HUES48 (cell line): ENCODE data around the gene FBXO10.

Experiments used
- H3K27ac ChIP-seq: one replicate; pipeline ENCODE4 v1.7.0; 2013; ENCODE audit warnings: low read depth, low read length, inconsistent platforms
- H3K27me3 ChIP-seq: 2 replicates; pipeline ENCODE4 v1.6.1; 2013; ENCODE audit warnings: mild to moderate bottlenecking, low read length; ENCODE audit not compliant: control insufficient read depth, insufficient read depth
- H3K36me3 ChIP-seq: 2 replicates; pipeline ENCODE4 v1.6.1; 2013; ENCODE audit warnings: low read length; ENCODE audit not compliant: control insufficient read depth, insufficient read depth
- H3K4me1 ChIP-seq: 2 replicates; pipeline ENCODE4 v1.6.1; 2013; ENCODE audit warnings: mild to moderate bottlenecking, low read length; ENCODE audit not compliant: control insufficient read depth, insufficient read depth
- H3K4me3 ChIP-seq: 2 replicates; pipeline ENCODE4 v1.5.1; 2013; ENCODE audit warnings: mild to moderate bottlenecking, low read depth, low read length
- H3K9ac ChIP-seq: 2 replicates; pipeline ENCODE4 v1.6.1; 2013; ENCODE audit warnings: mild to moderate bottlenecking, low read depth, low read length, moderate library complexity
- H3K9me3 ChIP-seq: 2 replicates; pipeline ENCODE4 v1.6.1; 2013; ENCODE audit warnings: low read length; ENCODE audit not compliant: control insufficient read depth, insufficient read depth

FBXO10 gene

DNA sequence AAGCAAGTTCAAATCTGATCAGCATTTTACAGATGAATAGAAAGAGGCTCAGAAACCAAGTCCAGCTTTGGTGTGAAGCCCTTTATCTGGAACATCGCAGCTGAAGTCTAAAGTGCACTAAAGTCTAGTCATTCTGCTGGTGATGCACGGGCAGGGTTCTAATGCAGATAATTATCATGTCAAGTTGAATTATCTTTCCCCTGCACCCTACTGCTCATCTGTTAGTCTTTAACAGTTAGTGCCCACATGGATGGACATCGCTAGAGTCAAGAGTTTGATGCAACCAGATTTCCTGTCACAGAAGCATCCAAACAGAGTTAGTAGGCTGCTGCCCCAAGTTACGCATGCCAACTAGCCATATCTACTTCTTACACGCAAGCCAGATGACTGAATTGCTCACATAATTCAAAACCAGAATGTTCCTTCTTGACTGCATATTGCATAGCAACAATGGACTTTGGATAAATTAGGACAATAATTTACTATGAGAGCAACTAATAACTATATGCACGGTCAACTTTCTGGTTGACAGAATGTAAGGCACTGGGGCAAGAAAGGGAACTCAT is 17.8 kb upstream of the FBXO10 start:
- H3K9ac ChIP-seq: no peak overlapping the region
- H3K27ac ChIP-seq: no peak overlapping the region
- H3K4me1 ChIP-seq: peaks cover 7% of the 10 kb centered on the region; the same call in 1 of the 2 replicates
- H3K4me3 ChIP-seq: no peak overlapping the region
- H3K36me3 ChIP-seq: peaks cover 11% of the 10 kb centered on the region
- no peaks in the 10 kb centered on the region for H3K9me3 ChIP-seq
- peaks cover 30% of the 10 kb centered on the region for H3K27me3 ChIP-seq

DNA sequence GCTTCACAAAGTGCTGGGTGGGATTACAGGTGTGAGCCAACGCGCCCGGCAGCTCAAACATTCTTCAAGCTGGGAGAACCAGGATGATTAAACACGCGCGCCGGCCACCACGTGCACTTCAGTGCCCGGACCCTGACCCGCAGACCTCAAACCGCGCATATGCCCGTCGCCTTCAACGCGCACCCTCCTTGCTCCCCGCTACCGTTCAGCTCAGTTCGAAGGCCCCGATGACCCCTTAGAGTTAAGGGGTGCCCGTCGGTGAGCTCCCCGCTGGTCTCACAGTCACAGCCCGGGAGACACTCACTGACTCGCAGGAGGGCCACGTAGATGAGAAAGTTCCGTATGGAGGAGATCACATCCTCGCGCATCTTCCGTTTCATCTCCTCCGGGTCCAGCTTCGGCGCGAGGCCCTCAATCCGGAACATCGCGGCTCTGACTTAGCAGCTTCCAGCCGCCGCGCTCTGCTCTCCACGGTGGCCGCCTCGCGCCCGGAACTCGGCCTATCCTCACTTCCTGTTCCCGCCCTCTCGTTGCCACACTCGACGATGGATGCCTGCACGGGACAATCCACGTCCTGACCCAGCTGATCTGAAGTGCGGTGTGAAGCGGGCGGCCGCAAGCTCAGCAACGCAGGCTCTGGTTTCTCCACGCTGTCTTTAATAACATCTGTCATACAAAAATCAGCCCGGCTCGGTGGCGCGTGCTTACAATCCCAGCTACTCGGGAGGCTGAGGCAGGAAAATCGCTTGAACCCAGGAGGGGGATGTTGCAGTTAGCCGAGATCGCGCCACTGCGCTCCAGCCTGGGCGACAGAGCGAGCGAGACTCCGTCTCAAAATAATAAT is 16.1 kb upstream of the FBXO10 start, which contains the start of gene TOMM5:
Gene TOMM5, minus strand, starts transcription at position 490 of the 844 bp plus-strand sequence. Its CDS starts 65 bp downstream, at position 425.
- H3K4me3 ChIP-seq: peak within 1 kb of the TSS; percentile 93
- peaks cover 30% of the 10 kb centered on the region for H3K27me3 ChIP-seq
- peaks cover 27% of the 10 kb centered on the region for H3K36me3 ChIP-seq
- H3K9ac ChIP-seq: peak within 1 kb of the TSS; percentile 91
- H3K4me1 ChIP-seq: peaks cover 7% of the 10 kb centered on the region; the same call in 1 of the 2 replicates
- H3K27ac ChIP-seq: peak within 1 kb of the TSS; percentile 81
- no peaks in the 10 kb centered on the region for H3K9me3 ChIP-seq

DNA sequence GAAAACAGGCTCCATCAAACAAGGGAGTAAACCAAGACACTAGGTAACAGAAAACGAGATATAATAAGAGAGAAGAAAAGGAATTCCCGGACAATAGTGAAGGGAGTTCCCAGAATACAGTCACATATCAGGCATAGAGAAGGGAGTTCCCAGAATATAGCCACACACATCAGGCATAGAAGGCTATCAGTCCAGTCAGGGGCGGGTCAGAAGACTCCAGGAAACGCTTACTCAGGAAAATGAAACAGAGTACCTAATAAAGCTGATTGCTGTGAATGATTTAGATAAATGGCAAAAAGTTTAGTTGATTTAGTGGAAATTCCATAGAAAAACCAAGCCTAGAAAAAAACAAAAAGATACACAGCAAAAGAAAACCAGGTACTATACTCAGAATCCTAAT is 11.3 kb upstream of the FBXO10 start:
- H3K27ac ChIP-seq: no peak overlapping the region
- H3K4me3 ChIP-seq: no peak overlapping the region
- H3K4me1 ChIP-seq: peaks cover 7% of the 10 kb centered on the region; the same call in 1 of the 2 replicates
- 0 out of 2 replicates have a peak, but pooled peaks cover 3% of the 10 kb centered on the region for H3K27me3 ChIP-seq
- no peak overlapping the region for H3K9ac ChIP-seq
- H3K36me3 ChIP-seq: peaks cover 73% of the 10 kb centered on the region
- no peaks in the 10 kb centered on the region for H3K9me3 ChIP-seq

DNA sequence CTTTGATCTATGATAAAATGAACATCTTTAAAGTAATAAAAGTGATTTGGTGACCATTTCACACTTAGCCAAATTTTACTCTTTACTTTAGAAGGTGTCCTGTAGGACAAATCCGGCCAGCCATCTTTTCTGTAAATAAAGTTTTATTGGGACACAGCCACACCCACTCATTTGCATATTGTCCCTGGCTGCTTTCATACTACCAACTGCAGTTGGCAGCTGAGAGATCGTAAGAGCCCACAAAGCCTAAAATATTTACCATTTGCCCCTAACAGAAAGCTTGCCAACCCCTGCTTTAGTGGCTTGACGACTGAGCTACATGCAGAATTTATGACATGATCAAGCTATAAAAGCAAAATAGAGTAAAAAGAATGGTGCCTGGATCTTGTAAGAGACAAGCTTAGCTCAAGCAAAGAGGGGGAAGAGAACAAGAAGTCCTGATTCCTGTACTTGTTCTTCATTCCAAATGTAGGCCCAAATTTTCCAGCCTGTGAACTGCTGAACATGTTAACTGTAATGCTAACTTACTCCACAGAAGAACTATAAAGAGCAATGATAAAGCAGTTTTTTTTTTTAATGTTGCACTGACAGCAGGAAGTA is 7.4 kb upstream of the FBXO10 start:
- no peaks in the 10 kb centered on the region for H3K9me3 ChIP-seq
- H3K27me3 ChIP-seq: no peaks in the 10 kb centered on the region
- no peak overlapping the region for H3K9ac ChIP-seq
- no peak overlapping the region for H3K4me3 ChIP-seq
- H3K36me3 ChIP-seq: peaks cover 78% of the 10 kb centered on the region
- H3K27ac ChIP-seq: no peak overlapping the region
- H3K4me1 ChIP-seq: no peaks in the 10 kb centered on the region

DNA sequence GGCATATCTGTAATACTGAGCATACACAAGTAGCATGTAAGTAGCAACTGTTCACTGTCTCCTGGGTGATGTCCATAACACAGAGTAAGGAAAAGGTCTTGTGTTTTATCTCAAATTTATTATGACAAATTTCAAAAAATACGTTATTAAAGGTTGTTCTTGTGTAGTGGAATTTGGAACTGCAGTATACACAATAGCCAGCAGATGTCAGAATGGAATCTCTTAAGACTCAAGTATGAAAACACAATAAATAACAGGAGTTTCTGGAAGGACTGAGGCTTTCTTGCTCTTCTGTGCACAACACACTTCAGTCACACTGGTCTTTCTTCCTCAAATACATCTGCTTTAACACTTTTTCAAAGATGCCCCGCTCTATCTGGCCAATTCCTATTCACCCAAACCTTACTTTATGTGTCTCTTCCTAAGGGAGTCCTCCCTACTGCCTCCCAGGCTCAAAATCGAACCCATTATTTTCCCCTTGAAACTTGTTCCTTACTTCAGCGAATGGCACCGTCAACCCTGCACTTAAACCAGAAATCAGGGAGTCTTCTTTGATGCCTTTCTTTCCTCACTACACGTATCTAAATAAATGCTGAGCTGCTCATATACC is 6.5 kb upstream of the FBXO10 start:
- Histone ChIP-seq H3K36me3 (peaks cover 69% of the 10 kb centered on the region), H3K9me3 (no peaks in the 10 kb centered on the region)

DNA sequence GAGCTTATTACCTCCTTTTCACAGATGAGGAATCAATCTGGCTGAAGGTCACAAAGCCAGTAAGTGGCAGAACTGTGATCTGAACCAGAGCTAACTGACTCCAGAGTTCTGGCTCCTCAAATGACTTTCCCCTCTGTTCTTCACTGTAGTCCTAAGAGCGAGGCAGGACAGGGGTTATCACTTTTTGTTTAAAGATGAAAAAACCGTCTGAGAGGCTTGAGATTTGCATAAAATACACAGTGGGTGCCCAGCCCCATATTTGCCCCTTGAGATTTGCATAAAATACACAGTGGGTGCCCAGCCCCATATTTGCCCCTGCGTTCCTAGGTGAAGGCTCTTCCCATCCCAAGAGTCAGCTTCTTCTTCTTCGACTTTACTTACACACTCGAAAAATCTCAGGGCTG is 667 bp downstream of the FBXO10 start:
- H3K9ac ChIP-seq: peak overlapping the region; percentile 80
- H3K36me3 ChIP-seq: no peaks in the 10 kb centered on the region
- peaks cover 36% of the 10 kb centered on the region for H3K4me1 ChIP-seq
- H3K4me3 ChIP-seq: peak overlapping the region; percentile 70
- H3K27me3 ChIP-seq: no peaks in the 10 kb centered on the region
- H3K9me3 ChIP-seq: no peaks in the 10 kb centered on the region
- peak overlapping the region; percentile 90 for H3K27ac ChIP-seq

More for the DNA sequence above, 6.5 kb upstream of the FBXO10 start:
- Histone ChIP-seq H3K4me1 (no peaks in the 10 kb centered on the region), H3K27ac (no peak overlapping the region), H3K9ac (no peak overlapping the region), H3K4me3 (no peak overlapping the region), H3K27me3 (no peaks in the 10 kb centered on the region)

DNA sequence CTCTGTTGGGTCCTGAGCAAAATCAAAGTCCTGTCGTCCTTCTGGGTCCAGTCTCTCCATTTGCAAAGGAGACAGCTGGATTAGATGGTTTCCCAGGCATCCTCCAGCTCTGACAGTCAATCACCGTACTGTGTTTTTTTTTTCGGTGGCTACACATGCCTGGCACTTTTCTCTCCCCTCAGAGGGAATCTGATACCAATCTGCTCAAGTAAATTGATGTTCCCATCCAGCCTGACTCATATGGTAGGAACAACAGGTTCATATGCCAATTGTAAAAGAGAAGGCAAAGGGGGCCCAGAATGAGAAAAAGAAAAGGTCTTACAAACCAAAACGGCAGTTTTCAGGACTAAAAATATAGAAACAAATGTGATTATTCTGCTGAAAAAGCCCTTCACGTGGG is 1.2 kb downstream of the FBXO10 start:
- H3K36me3 ChIP-seq: no peaks in the 10 kb centered on the region
- H3K27ac ChIP-seq: peak overlapping the region; percentile 90
- H3K9me3 ChIP-seq: no peaks in the 10 kb centered on the region
- H3K9ac ChIP-seq: no peak overlapping the region
- no peaks in the 10 kb centered on the region for H3K27me3 ChIP-seq
- H3K4me1 ChIP-seq: peaks cover 36% of the 10 kb centered on the region
- peak overlapping the region; percentile 70 for H3K4me3 ChIP-seq

DNA sequence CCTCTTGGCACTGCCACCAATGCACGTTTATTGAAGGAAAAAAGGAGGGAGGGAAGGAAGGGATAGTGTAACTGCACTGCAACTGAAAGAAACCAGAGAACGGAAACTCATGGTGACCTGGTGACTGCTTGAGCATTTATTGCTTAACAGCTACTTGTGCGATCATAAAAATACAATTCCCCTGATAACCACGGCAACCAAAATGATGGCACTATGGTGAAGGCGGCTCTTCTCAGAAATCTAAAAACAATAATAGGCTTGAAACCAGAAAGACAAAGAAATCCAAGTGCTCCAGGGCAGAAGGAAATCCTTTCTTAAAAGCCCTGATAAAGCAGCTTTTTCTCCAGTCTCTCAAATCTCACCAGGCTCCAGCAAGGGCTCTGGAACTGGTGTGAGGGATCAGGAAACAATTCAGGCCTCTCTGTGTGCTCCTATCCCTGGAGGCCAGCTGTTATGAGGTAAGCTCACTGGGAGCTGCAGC is 1.9 kb downstream of the FBXO10 start:
- no peak overlapping the region for H3K9ac ChIP-seq
- H3K9me3 ChIP-seq: no peaks in the 10 kb centered on the region
- peak overlapping the region; percentile 70 for H3K4me3 ChIP-seq
- H3K36me3 ChIP-seq: no peaks in the 10 kb centered on the region
- H3K27me3 ChIP-seq: no peaks in the 10 kb centered on the region
- H3K4me1 ChIP-seq: peaks cover 36% of the 10 kb centered on the region
- H3K27ac ChIP-seq: peak overlapping the region; percentile 90

DNA sequence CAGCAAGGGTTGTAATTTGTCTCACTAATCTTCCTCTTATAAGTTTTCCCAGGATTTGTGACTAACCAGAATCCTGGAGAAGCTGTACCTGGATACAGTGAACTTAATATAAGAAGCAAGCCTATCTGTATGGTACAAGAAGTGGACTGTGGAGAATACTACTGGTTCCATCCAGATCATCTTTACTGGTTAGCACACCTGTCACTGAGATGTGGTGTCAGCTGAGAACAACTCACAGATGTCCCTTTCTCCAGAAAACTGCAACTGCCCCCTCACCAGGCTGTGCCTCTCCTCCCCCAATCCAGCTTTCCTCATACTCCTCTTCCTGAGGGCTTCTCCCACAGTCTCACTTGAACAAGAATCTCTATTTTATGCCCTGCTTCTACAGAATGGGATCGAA is 4.9 kb downstream of the FBXO10 start:
- Histone ChIP-seq H3K9ac (no peak overlapping the region), H3K4me3 (no peak overlapping the region), H3K36me3 (no peaks in the 10 kb centered on the region), H3K4me1 (peaks cover 37% of the 10 kb centered on the region), H3K27ac (no peak overlapping the region), H3K27me3 (no peaks in the 10 kb centered on the region), H3K9me3 (no peaks in the 10 kb centered on the region)

DNA sequence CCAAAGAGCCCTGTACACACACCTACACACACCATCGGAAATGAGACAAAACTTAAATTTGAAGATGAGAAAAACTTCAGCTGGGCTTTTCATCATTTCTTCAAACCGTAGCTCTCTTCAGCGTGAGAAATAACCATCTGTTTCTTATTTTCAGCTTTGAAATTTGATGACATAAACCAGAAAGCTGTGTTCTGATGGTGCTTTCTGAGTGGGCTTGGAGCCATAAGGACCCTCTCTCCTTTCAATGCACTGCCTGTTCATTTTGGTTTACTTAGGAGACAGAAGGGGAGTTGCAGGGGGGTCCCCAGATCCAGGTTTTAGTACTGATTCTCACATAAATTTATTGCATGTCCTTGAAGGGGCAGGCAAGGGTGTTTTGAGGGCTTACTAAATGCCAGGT is 9.5 kb downstream of the FBXO10 start:
- H3K27ac ChIP-seq: no peak overlapping the region
- no peak overlapping the region for H3K4me3 ChIP-seq
- peaks cover 9% of the 10 kb centered on the region; the same call in 1 of the 2 replicates for H3K9me3 ChIP-seq
- peaks cover 14% of the 10 kb centered on the region; the same call in 1 of the 2 replicates for H3K4me1 ChIP-seq
- H3K27me3 ChIP-seq: no peaks in the 10 kb centered on the region
- no peak overlapping the region for H3K9ac ChIP-seq
- no peaks in the 10 kb centered on the region; the same call in 1 of the 2 replicates for H3K36me3 ChIP-seq
